Stimulated activated CD4-positive, alpha-beta T cell treated with anti-CD3 and anti-CD28 coated beads, Interleukin-12 subunit alpha, Interleukin-12 subunit beta, amount 100 ng/mL, for 4 hours (primary cell): ENCODE data around the gene TPSB2.
"Not testable (repeated sequence)": the region's sequence is repeated elsewhere in the genome, so short reads cannot be mapped to it uniquely, and the experiment has no call there.

Source experiments
- DNase-seq: peaks from one replicate; pipeline ENCODE4 v3.0.0-alpha.2; 2020

Gene TPSB2

DNA sequence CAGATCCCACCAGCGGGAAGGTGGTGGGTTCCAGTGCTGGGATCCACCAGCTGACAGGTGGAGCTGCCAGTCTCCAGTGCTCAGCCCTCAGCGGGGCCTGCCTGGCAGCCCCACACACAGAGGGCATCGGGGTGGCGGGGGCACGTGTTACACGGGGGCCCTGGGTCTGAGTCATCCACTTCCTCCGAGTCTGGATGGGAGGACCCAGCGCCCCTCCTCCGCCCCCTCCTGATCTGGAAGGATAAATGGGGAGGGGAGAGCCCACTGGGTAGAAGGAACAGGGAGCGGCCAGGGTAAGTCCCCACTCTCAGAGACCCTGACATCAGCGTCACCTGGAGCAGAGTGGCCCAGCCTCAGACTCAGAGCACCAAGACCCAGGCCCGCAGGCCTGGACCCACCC, 10.5 kb upstream of the TPSB2 start, which contains the start of gene TPSAB1:
TSS of gene TPSAB1 (plus strand) at position 270 of the 400 bp plus-strand sequence. CDS start 234 bp downstream, outside the sequence.
- DNase-seq: not testable (repeated sequence)

DNA sequence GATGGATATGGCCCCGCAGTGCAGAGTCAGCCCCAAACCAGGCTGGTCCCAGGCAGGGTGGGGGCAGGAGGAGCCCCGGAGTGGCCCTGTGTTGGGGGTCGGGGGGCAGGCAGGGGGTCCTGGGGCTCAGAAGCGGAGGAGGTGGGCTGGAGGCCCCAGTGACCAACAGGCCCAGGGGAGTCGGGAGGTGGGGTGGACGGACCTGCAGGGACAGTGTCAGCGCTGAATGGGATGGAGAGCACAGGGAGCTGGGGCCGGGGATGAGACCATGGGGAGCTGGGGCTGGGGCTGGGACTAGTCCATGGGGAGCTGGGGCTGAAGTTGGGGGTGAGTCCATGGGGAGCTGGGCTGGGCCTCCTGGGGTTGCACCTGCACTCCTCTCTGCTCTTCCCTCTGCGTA, 9.6 kb upstream of the TPSB2 start:
- not testable (repeated sequence) for DNase-seq

DNA sequence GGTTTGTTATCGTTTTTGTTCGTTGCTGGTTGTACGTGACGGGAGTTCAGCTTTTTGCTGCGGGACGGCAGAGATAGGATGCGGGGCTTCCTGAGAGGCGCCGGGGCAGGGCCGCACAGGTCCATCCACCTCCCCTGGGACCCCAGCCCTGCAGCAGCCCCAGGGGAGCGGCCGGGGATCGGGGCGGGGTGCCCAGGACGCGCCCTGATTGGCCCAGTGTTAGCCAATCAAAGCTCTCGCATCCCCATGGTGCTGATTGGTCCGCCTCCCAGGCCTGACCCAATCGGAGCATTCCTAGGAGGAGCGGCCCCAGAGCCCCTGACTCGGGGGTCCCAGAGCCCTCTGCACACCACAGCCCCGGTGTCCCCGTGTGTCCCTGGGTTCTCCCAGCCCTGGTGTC, 8.9 kb upstream of the TPSB2 start:
- DNase-seq: not testable (repeated sequence)

DNA sequence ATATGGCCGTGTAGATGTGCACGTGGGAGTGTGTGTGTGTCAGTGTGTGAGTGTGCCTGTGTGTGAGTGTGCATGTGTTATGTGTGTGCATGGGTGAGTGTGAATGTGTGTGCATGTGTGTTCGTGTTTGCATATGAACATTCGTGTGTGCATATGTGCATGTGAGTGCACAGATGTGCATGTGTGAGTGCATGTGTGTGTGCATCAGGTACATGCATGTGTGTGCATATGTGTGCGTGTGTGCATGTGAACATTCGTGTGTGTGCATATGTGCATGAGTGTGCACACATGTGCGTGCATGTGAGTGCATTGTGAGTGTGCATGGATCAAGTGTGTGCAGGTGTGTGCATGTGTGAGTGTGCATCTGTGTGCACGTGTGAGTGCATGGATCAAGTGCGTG, 8.0 kb upstream of the TPSB2 start:
- DNase-seq: no peak

DNA sequence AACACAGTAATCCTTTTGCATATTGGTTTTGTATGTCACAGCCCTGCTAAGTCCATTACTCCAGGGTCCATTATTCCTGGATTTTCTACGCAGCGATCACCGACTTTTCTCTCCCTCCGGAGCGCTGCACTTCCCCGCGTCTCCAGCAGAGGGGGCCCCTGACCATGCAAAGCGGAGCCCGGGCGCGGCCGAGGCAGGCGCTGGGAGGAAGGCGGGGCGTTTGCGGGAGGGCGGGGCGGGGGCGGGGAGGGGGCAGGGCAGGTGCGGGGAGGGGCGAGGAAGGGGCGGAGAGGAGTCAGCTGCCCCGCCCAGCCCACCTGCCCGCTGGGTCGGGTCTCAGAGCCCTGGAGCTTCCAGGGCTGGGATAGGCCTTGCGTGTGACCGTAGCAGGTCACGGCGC, 6.7 kb upstream of the TPSB2 start:
- DNase-seq: not testable (repeated sequence)

DNA sequence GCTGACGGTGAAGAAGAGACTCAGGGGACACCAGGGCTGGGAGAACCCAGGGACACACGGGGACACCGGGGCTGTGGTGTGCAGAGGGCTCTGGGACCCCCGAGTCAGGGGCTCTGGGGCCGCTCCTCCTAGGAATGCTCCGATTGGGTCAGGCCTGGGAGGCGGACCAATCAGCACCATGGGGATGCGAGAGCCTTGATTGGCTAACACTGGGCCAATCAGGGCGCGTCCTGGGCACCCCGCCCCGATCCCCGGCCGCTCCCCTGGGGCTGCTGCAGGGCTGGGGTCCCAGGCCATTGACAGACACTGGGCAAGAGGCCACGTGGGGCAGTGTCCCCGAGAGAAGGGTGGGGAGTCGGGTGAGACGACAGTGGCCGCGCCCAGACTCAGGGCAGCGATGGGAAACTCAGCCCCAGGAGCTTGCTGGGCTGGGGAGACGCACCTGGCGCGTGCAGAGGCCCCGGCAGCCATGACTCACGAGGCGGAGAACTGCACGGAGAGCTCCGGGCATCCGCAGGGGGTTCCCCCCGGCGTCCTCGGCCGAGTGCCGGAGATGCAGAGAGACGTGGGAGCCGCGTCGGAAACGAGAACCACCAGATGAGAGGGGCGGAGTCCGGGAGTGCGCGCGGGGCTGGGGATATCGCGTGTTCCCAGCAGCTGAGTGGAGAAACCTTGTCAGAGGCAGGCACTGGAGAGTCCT, 2.2 kb upstream of the TPSB2 start:
- DNase-seq: not testable (repeated sequence)

DNA sequence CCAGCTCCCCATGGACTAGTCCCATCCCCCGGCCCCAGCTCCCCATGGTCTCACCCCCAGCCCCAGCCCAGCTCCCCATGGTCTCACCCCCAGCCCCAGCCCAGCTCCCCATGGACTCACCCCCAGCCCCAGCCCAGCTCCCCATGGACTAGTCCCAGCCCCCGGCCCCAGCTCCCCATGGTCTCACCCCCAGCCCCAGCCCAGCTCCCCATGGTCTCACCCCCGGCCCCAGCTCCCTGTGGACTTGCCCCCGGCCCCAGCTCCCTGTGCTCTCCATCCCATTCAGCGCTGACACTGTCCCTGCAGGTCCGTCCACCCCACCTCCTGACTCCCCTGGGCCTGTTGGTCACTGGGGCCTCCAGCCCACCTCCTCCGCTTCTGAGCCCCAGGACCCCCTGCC, 1.3 kb upstream of the TPSB2 start:
- DNase-seq: not testable (repeated sequence)

DNA sequence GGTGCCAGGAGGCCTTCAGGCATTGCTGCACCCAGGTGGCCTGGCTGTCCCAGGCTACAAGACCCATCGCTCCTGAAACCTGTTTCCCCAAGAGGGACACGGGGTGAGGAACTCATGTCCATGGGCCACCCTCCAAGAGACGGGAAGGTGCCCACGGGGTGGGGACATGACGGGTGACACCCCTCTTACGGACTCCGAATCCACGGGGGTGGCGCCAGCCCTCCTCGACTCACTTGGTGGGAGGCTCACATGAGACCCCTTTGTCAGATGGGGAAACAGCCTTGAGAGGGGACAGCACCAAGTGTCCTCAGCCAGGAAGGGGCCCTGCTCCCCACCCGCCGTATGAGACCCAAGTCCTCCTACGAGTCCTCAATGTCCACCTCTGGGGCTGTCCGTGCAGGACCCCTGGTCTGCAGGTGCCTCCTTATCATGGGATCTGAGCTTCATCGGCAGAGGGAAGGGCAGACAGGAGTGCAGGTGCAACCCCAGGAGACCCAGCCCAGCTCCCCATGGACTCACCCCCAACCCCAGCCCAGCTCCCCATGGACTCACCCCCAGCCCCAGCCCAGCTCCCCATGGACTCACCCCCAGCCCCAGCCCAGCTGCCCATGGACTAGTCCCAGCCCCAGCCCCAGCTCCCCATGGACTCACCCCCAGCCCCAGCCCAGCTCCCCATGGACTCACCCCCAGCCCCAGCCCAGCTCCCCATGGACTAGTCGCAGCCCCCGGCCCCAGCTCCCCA, 658 bp upstream of the TPSB2 start:
- not testable (repeated sequence) for DNase-seq

DNA sequence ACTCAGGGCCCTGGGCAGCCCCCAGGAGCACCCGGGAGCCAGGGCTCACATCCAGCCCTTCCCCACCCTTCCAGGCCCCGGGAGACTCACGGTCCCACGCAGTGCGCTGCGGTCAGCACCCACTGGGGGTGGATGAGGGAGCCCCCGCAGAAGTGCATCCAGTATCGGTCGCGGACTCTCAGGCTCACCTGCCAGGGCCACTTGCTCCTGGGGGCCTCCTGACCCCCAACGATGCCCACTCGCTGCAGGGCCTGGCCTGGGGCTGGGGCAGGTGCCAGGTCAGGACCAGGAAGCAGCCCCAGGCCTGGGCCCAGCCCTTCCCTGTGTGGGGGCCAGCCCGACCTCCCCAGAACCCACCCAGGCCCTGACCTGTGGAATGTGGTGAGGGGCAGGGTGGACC, 508 bp downstream of the TPSB2 start:
- DNase-seq: not testable (repeated sequence)

DNA sequence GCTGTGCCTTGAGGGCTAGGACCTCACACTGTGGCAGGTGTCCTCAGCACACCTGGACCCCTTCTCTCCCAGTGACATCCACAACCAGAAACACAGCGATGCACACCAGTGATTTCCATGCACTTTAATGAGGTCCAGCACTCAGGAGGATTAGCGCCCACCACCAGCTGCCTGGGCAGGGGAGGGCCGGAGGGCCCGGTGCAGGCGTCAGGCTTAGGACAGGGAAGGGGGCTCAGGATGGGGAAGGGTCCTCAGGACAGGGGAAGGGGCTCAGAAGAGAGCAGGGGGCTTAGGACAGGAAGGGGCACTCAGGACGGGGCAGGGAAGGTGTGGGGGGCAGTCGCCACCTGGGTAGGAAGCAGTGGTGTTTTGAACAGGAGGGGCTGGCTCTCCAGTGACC, 1.8 kb downstream of the TPSB2 start:
- not testable (repeated sequence) for DNase-seq

DNA sequence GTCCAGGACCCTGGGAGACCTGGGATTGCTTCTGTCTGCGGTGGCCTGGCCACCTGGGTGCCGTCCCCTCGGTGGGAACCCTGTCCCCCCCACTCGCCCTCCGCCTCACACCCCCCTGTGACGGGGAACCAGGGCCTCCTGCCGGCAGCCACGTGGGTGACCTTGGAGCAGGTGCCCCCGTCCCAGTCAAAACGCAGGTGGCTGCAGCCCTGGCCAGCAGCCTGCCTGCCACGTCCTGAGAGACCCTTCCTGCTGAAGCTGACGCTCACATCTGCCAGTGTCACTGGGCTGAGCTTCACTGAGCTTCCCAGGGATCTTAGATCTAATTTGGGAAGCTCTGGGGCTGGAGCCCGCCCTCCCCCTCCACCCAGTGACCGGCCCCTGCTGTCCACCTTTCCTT, 3.3 kb downstream of the TPSB2 start:
- DNase-seq: not testable (repeated sequence)

DNA sequence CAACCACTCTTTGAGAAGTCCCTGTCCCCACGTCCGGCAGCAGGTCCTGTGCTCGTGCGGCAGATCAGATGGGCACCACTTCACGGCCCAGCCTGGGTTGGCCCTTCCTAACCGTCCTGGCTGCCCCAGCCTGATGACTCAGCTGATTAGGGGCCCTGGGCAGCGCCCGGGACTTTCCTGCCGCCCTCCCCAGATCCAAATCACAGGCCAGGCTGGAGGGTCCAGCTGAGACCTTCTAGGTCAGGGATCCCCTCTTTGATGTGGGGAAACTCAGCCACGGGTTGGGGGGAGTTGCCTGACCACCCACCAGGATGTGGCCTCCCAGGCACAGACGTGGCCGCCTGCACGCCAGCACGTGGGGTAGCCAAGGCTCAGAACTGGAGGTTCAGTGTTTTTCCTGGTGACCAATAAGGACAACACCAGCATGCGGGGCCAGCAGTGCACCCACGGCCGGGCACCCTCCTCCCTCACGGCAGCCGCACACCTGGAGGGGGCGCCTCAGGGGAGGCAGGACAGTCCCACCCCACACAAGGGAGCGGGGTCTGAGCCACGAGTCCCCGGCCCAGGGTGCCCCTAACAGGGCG, 4.2 kb downstream of the TPSB2 start:
- DNase-seq: not testable (repeated sequence)

DNA sequence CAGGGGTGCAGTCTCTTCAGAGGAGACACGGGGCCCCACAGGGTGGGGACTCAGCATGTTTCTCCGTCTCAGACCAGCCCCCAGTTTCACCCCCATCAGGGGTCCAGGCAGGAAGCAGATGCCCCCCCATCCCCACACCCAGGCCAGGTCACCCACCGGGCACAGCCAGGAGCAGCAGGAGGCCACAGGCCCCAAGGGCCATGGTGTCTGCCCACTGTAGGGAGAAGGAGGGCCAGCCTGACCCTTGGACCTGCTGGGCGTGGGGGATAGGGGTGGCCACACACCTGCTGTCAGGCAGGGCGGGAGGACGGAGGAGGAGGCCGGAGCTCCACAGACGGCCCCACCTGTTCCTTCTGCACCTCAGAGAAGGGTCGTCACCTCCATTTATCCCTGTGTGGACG, 4.9 kb downstream of the TPSB2 start, which contains the start of gene TPSG1:
TSS of gene TPSG1 (minus strand) at position 218 of the 401 bp plus-strand sequence. CDS start at position 202, 16 bp downstream.
- DNase-seq: no peak

DNA sequence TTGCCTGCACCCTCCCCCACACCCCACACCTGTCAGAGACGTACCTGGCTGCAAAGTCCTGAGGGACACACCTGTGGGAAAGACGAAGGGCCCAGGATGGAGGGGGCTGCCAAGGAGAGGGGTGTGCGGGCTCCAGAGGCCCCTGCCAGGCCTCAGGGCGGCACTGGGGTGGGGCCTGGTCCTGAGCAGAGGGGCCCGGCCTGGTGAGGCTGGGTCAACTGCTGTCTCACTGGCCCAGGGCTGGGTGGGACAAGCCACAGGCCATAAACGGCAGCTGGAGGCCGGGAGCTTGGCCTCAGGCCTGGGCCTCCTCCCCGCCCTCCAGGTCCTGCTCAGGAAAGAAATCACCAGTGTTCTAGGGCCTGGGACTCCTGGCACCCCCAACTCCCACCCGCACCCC, 5.4 kb downstream of the TPSB2 start:
- DNase-seq: no peak

DNA sequence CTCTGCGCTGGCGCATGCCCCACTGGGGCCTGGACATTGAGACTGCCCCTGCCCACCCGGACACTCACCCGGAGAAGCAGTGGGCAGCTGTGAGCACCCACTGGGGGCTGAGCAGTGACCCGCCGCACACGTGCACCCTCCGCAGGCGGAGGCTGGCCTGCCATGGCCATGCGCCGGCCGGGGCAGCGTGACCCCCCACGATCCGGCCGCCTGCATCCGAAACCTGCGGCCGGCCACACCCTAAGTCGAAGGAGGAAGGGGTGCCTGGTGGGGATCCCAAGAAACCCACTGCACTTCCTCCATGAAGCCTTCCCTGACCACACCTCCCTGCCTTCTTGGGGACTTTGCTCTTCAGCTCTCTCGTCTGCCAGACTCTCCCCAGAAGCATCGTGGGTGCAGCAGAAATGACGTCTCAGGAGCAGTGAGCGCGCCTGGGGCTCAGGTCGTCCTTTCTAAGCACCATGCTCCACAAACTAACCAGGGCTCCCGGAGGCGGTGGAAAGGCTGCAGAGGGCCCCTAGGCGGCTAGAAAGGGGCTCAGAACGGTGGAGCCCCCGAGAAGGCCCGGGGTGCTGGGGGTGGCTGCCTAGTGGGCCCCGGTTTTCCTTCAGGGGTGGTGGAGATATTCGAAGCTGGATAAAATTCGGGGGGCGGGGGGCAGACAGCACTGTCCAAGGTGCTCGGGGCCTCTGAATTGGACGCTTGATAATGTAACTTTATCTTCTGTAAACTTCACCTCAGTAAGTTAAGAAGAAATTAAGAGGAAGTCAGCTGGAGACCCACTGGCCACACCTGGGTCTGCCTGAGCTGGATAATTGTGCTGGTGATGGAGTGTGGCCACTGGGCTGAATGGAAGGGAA, 6.4 kb downstream of the TPSB2 start:
- no peak for DNase-seq

DNA sequence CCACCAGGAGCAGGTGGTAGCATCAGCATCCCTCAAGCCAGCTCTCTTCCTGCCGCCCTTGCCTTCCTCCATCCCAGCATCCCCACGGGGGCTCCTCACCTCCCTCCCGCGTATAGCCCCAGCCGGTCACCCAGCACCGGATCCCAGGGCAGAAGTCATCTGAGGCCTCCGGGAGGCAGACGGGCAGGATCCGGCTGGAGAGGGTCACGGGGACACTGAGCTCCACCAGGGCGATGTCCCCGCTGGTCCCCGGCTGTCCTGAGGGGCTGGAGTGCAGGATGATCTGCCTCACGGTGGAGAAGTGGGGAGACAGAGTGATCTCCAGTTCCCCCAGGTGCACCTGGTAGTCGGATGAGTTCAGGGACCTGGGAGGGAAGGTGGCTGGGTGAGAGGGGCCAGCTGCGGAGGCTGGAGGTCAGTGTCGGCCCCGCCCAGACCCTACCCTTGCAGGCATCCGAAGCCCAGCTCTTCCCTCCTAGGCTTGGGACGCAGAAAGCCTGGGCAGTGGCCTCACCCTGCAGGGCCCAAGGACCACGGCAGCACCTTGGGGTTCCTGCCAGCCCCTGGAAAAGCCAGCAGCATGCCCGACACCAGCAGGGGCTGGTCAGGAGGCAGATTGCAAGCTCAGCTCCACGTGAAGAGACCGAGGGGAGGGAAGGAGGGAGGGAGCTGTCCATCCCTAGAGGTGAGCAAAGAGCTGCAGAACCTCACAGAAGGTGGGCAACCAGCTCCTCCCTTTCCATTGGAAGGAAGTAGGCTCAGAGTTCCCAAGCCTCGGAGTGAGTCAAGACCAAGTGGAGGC, 7.2 kb downstream of the TPSB2 start:
- no peak for DNase-seq

DNA sequence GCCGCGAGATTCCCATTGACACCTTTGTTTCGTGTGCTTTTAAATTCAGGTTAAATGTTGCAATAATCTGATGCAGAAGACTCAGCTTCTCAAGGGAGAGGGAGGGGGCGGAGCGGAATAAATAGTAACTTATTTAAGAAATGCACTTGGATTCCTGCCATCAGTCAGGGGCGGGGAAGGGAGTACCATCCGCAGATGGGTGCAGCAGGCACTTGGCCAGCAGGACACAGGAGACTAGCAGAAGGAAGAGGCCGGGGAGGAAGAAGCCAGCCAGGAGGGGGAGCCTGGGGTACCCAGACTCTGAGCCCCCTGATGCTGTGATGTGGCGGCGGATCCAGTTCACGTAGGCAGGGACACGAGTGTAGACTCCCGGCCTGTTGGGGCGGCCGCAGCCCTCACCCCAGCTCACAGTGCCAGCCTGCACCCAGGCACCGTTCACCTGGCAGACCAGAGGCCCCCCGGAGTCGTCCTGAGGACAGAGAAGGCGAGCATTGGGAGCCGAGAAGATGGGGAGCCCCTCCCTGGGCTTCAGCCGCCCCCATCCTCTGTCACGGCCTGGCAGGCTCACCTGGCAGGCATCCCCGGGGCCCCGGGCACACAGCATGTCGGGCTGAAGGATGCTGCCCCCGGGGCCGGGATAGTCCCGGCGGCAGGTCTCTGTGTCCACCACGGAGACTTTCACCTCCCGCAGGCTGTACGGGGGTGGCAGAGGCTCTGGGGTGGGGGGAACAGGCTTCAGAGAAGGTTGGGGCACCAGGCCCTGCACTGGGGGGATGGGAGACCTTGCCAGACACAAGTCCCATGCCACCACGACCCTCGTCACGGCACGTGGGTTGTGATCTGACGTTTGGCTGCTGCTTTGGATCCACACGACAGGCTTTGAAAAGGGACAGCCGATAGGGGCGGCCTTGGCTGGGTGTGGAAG, 8.1 kb downstream of the TPSB2 start:
- no peak for DNase-seq

DNA sequence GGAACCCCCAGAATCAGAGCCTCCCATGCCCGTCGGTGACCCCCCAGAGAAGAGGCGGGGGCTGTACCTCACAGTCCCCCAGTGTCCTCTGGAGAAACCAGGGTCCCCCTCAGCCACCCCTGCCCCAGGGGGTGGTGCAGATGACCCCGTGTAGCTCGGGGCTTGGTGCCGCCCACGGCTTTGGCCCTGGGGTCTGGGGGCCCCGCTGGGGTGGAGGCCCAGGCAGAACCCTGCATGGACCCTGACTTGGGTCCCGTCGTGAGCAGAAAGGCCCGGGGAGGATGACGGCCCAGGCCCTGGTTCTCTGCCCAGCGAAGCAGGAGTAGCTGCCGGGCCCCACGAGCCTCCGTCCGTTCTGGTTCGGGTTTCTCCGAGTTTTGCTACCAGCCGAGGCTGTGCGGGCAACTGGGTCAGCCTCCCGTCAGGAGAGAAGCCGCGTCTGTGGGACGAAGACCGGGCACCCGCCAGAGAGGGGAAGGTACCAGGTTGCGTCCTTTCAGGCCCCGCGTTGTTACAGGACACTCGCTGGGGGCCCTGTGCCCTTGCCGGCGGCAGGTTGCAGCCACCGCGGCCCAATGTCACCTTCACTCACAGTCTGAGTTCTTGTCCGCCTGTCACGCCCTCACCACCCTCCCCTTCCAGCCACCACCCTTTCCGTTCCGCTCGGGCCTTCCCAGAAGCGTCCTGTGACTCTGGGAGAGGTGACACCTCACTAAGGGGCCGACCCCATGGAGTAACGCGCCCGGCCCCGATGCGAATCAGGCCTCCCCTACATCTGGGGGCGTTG, 8.9 kb downstream of the TPSB2 start:
- no peak for DNase-seq

DNA sequence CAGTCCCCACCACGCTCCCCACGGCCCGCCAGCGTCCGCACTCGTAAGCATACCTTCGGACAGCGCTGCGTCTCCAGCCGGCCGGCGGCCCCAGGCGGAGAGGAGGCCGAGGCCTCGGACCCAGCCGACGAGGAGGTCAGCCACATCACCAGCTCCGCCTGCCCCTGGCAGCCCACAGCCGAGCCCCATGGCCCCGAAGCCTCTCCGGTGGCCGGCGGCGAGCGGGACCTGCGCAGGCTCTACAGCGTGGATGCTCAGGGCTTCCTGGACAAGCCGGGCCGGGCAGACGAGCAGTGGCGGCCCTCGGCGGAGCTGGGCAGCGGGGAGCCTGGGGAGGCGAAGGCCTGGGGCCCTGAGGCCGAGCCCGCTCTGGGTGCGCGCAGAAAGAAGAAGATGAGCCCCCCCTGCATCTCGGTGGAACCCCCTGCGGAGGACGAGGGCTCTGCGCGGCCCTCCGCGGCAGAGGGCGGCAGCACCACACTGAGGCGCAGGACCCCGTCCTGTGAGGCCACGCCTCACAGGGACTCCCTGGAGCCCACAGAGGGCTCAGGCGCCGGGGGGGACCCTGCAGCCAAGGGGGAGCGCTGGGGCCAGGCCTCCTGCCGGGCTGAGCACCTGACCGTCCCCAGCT, 9.8 kb downstream of the TPSB2 start:
- no peak for DNase-seq
